Measurements from ENCODE around the gene CD200R1.

CD200R1 gene

GRCh38 chr3:112875561-112875960, 99.3 kb downstream of the CD200R1 start:
- no peak for TF ChIP-seq CTCF (conservative IDR thresholded peaks at IDR 0.05; ENCODE audit: low read depth, low read length)
- peaks cover 7% of the 10 kb centered on the region for H3K4me1 ChIP-seq (ENCODE audit: low read depth, poor library complexity, severe bottlenecking)
- no peak overlapping the region for H3K4me3 ChIP-seq (IDR thresholded peaks at IDR 0.05; ENCODE audit: insufficient read depth, low read depth, low read length)
- H3K4me2 ChIP-seq = no peak overlapping the region
- H4K20me1 ChIP-seq (ENCODE audit: insufficient read depth) = no peaks in the 10 kb centered on the region
- H3K9ac ChIP-seq = no peak overlapping the region
- no peaks in the 10 kb centered on the region for H3K27me3 ChIP-seq (ENCODE audit: insufficient read depth, low read depth)
- H2AFZ ChIP-seq (ENCODE audit: low read depth) = no peak overlapping the region
- no peak overlapping the region for H3K27ac ChIP-seq
- no peaks in the 10 kb centered on the region for H3K36me3 ChIP-seq (ENCODE audit: insufficient read depth)
- no peaks in the 10 kb centered on the region for H3K79me2 ChIP-seq (ENCODE audit: insufficient read depth, low read depth)

- Histone ChIP-seq H3K4me1 (ENCODE audit: low read depth, poor library complexity, severe bottlenecking) (peaks cover under 1% of the 10 kb centered on the region), H3K9ac (no peak overlapping the region), H3K27ac (no peak overlapping the region), H2AFZ (ENCODE audit: low read depth) (no peak overlapping the region), H3K27me3 (ENCODE audit: insufficient read depth, low read depth) (no peaks in the 10 kb centered on the region), H3K79me2 (ENCODE audit: insufficient read depth, low read depth) (no peaks in the 10 kb centered on the region), H3K4me3 (IDR thresholded peaks at IDR 0.05; ENCODE audit: insufficient read depth, low read depth, low read length) (no peak overlapping the region), H4K20me1 (ENCODE audit: insufficient read depth) (no peaks in the 10 kb centered on the region), H3K36me3 (ENCODE audit: insufficient read depth) (no peaks in the 10 kb centered on the region), H3K4me2 (no peak overlapping the region)
- TF ChIP-seq CTCF (conservative IDR thresholded peaks at IDR 0.05; ENCODE audit: low read depth, low read length) = no peak
These were observed 100.2 kb downstream of the CD200R1 start for GRCh38 chr3:112874725-112875124.

GRCh38 chr3:112873632-112874031, 101.3 kb downstream of the CD200R1 start:
- no peaks in the 10 kb centered on the region for H4K20me1 ChIP-seq (ENCODE audit: insufficient read depth)
- H3K4me3 ChIP-seq (IDR thresholded peaks at IDR 0.05; ENCODE audit: insufficient read depth, low read depth, low read length) = no peak overlapping the region
- no peak for TF ChIP-seq CTCF (conservative IDR thresholded peaks at IDR 0.05; ENCODE audit: low read depth, low read length)
- no peaks in the 10 kb centered on the region for H3K36me3 ChIP-seq (ENCODE audit: insufficient read depth)
- H3K4me1 ChIP-seq (ENCODE audit: low read depth, poor library complexity, severe bottlenecking) = no peaks in the 10 kb centered on the region
- H2AFZ ChIP-seq (ENCODE audit: low read depth) = no peak overlapping the region
- no peak overlapping the region for H3K4me2 ChIP-seq
- no peaks in the 10 kb centered on the region for H3K79me2 ChIP-seq (ENCODE audit: insufficient read depth, low read depth)
- H3K27ac ChIP-seq = no peak overlapping the region
- H3K9ac ChIP-seq = no peak overlapping the region
- no peaks in the 10 kb centered on the region for H3K27me3 ChIP-seq (ENCODE audit: insufficient read depth, low read depth)

GRCh38 chr3:112871735-112872134, 103.2 kb downstream of the CD200R1 start:
- Histone ChIP-seq H3K27ac (no peak overlapping the region), H3K4me2 (no peak overlapping the region), H3K27me3 (ENCODE audit: insufficient read depth, low read depth) (no peaks in the 10 kb centered on the region), H3K4me1 (ENCODE audit: low read depth, poor library complexity, severe bottlenecking) (no peaks in the 10 kb centered on the region), H4K20me1 (ENCODE audit: insufficient read depth) (no peaks in the 10 kb centered on the region), H3K9ac (no peak overlapping the region), H3K79me2 (ENCODE audit: insufficient read depth, low read depth) (no peaks in the 10 kb centered on the region), H2AFZ (ENCODE audit: low read depth) (no peak overlapping the region), H3K36me3 (ENCODE audit: insufficient read depth) (no peaks in the 10 kb centered on the region), H3K4me3 (IDR thresholded peaks at IDR 0.05; ENCODE audit: insufficient read depth, low read depth, low read length) (no peak overlapping the region)
- TF ChIP-seq CTCF (conservative IDR thresholded peaks at IDR 0.05; ENCODE audit: low read depth, low read length) = no peak

All from KMS-11 (cell line).